Measurements from ENCODE around the gene RER1. TPM values are rescaled to one million over a fixed set of nuclear protein-coding genes. Genes with fewer than 3 reads are reported as not detected.

RER1 gene
- total RNA-seq, 1 experiment from 2014 or later = 110 TPM

DNA sequence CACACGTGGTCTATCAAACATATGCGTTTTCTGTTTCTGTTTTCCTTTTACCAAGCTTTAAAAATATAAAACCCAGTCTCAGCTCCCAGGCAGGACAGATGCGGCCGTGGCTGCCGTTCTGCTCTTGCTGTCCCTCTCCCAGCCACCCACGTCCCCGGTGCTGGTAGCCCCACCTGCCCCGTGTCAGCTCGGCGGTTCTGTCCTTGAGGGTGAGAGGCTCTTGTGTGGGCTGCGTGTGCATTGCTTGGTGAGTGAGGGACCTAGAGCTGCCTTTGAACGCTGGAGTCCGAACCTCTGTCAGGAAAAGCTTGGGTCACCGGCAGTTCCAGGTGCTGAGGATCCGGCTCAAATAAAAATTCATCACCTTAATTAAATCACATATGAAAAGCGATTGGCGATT is 4.4 kb downstream of the RER1 start:
- no peak overlapping the region for H3K27ac ChIP-seq (ENCODE audit: insufficient read length, low read depth, low read length)
- no peak overlapping the region for H3K9ac ChIP-seq (ENCODE audit: extremely low read depth, insufficient read length, low read length)
- no peaks in the 10 kb centered on the region for H3K4me1 ChIP-seq (ENCODE audit: insufficient read depth, low read length)
- H3T11ph ChIP-seq (ENCODE audit: low read length) = no peak overlapping the region
- H4K8ac ChIP-seq (replicated peaks; ENCODE audit: insufficient read length, low read depth, low read length) = no peak overlapping the region
- H4K5ac ChIP-seq (ENCODE audit: insufficient read length, low read depth, low read length) = no peak overlapping the region
- H2BK15ac ChIP-seq (ENCODE audit: low read depth, low read length) = no peak overlapping the region
- peaks cover 11% of the 10 kb centered on the region for H3K79me1 ChIP-seq (ENCODE audit: insufficient read depth, low read depth, low read length, poor library complexity, severe bottlenecking)
- no peak overlapping the region for H3K4me3 Mint-ChIP-seq
- H4K91ac ChIP-seq (ENCODE audit: insufficient read length, low read depth, low read length) = no peak overlapping the region
- no peak for DNase-seq
- peaks cover 6 to 11% of the 10 kb centered on the region in 2 experiments for H3K4me1 Mint-ChIP-seq
- H3K36me3 Mint-ChIP-seq (ENCODE audit: insufficient read depth in 1 of 3, low read depth in 3 of 3) = peaks cover 8 to 72% (median 70%) of the 10 kb centered on the region in 3 experiments; a peak in 6 of 7 replicates
- H3K27me3 Mint-ChIP-seq (ENCODE audit: low read depth) = no peaks in the 10 kb centered on the region
- no peak overlapping the region for H3K23ac ChIP-seq (ENCODE audit: insufficient read length, low read depth, low read length)
- H2BK12ac ChIP-seq (ENCODE audit: insufficient read length, low read depth, low read length) = no peak overlapping the region
- H3K27ac Mint-ChIP-seq = no peak overlapping the region; a peak in 1 of 7 replicates
- H2BK20ac ChIP-seq (ENCODE audit: low read depth, low read length, poor library complexity, severe bottlenecking) = no peak overlapping the region
- WGBS (ENCODE audit: extremely low coverage, insufficient read length, low lambda C conversion rate) = no CpG with 5 or more reads among the region's 17 CpGs
- TF ChIP-seq, protein P1, sequence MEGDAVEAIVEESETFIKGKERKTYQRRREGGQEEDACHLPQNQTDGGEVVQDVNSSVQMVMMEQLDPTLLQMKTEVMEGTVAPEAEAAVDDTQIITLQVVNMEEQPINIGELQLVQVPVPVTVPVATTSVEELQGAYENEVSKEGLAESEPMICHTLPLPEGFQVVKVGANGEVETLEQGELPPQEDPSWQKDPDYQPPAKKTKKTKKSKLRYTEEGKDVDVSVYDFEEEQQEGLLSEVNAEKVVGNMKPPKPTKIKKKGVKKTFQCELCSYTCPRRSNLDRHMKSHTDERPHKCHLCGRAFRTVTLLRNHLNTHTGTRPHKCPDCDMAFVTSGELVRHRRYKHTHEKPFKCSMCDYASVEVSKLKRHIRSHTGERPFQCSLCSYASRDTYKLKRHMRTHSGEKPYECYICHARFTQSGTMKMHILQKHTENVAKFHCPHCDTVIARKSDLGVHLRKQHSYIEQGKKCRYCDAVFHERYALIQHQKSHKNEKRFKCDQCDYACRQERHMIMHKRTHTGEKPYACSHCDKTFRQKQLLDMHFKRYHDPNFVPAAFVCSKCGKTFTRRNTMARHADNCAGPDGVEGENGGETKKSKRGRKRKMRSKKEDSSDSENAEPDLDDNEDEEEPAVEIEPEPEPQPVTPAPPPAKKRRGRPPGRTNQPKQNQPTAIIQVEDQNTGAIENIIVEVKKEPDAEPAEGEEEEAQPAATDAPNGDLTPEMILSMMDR (conservative IDR thresholded peaks at IDR 0.05) = no peak
- no peak overlapping the region for H2BK5ac ChIP-seq (ENCODE audit: insufficient read length, low read length)
- no peak overlapping the region for H3K18ac ChIP-seq (ENCODE audit: insufficient read length, low read depth, low read length)
- H2AK5ac ChIP-seq (ENCODE audit: insufficient read length, low read length) = no peak overlapping the region
- H3K4me2 ChIP-seq (ENCODE audit: insufficient read depth, insufficient read length, low read length) = no peak overlapping the region
- H3K9me3 ChIP-seq (ENCODE audit: control insufficient read depth, low read depth, low read length) = no peaks in the 10 kb centered on the region
- H2BK120ac ChIP-seq (ENCODE audit: low read depth, low read length, poor library complexity, severe bottlenecking) = no peak overlapping the region
- no peaks in the 10 kb centered on the region for H3K9me3 Mint-ChIP-seq
- no peaks in the 10 kb centered on the region for H3K27me3 ChIP-seq (ENCODE audit: insufficient read depth, low read length)
- no peak overlapping the region for H3K14ac ChIP-seq (ENCODE audit: insufficient read depth, low read length)
- H2AFZ ChIP-seq (ENCODE audit: low read length) = no peak overlapping the region
- H3K79me2 ChIP-seq (ENCODE audit: insufficient read depth, low read length) = peaks cover 5% of the 10 kb centered on the region; the same call in 1 of the 2 replicates
- H4K20me1 ChIP-seq (ENCODE audit: control insufficient read depth, insufficient read depth, insufficient read length) = peaks cover 2% of the 10 kb centered on the region
- no peak overlapping the region for H3K4ac ChIP-seq (ENCODE audit: low read depth, low read length)
- no peak overlapping the region for H3K56ac ChIP-seq (ENCODE audit: insufficient read length, low read depth, low read length)
- H3K23me2 ChIP-seq (ENCODE audit: insufficient read length, low read depth, low read length, poor library complexity, severe bottlenecking) = peaks cover 6% of the 10 kb centered on the region
